IMR-90 (cell line): ENCODE measurements around the gene CASZ1.

Experiments used
- BHLHE40 ChIP-seq: fragments of 150-350 bp; IDR thresholded peaks from 2 replicates; pipeline ENCODE4 v1.6.1; 2016; ENCODE audit warnings: mild to moderate bottlenecking, low read depth, low read length
- CEBPB ChIP-seq: IDR thresholded peaks from 2 replicates; pipeline ENCODE4 v1.6.1; 2012; ENCODE audit warnings: low read depth, low read length, improper control_type of control experiment
- CHD1 ChIP-seq: IDR thresholded peaks from 2 replicates; pipeline ENCODE4 v1.6.1; 2012; ENCODE audit warnings: low read depth, low read length, improper control_type of control experiment
- MAZ ChIP-seq: IDR thresholded peaks from 2 replicates; pipeline ENCODE4 v1.6.1; 2012; ENCODE audit warnings: low read depth, mild to moderate bottlenecking, low read length, improper control_type of control experiment, moderate library complexity, borderline replicate concordance
- POLR2A ChIP-seq: IDR thresholded peaks from 2 replicates; pipeline ENCODE4 v1.6.1; 2012; ENCODE audit warnings: mild to moderate bottlenecking, low read depth, low read length
- RAD21 ChIP-seq: IDR thresholded peaks from 2 replicates; pipeline ENCODE4 v1.6.1; 2012; ENCODE audit warnings: low read length, improper control_type of control experiment
- RCOR1 ChIP-seq: IDR thresholded peaks from 2 replicates; pipeline ENCODE4 v1.6.1; 2012; ENCODE audit warnings: mild to moderate bottlenecking, low read length, improper control_type of control experiment; ENCODE audit not compliant: insufficient replicate concordance
- SMC3 ChIP-seq: fragments of 150-350 bp; IDR thresholded peaks from 2 replicates; pipeline ENCODE4 v1.6.1; 2016; ENCODE audit warnings: low read depth, mild to moderate bottlenecking, antibody characterized with exemption, low read length, moderate library complexity
- USF2 ChIP-seq: fragments of 150-350 bp; IDR thresholded peaks from 2 replicates; pipeline ENCODE4 v1.6.1; 2017; ENCODE audit warnings: mild to moderate bottlenecking, antibody characterized with exemption, low read length, low read depth
- TF ChIP-seq, protein P1 (sequence below): conservative IDR thresholded peaks from 2 replicates; pipeline ENCODE4 v1.5.1; 2012; ENCODE audit warnings: mild to moderate bottlenecking, low read depth, low read length, improper control_type of control experiment
- TF ChIP-seq, protein P2 (sequence below): fragments of 150-350 bp; IDR thresholded peaks from 2 replicates; pipeline ENCODE4 v1.6.1; 2016; ENCODE audit warnings: low read depth, mild to moderate bottlenecking, low read length, moderate library complexity, borderline replicate concordance

GRCh38 chr1:10598389-10598702 is 198.1 kb downstream of the CASZ1 start:
- TF ChIP-seq, protein P1, sequence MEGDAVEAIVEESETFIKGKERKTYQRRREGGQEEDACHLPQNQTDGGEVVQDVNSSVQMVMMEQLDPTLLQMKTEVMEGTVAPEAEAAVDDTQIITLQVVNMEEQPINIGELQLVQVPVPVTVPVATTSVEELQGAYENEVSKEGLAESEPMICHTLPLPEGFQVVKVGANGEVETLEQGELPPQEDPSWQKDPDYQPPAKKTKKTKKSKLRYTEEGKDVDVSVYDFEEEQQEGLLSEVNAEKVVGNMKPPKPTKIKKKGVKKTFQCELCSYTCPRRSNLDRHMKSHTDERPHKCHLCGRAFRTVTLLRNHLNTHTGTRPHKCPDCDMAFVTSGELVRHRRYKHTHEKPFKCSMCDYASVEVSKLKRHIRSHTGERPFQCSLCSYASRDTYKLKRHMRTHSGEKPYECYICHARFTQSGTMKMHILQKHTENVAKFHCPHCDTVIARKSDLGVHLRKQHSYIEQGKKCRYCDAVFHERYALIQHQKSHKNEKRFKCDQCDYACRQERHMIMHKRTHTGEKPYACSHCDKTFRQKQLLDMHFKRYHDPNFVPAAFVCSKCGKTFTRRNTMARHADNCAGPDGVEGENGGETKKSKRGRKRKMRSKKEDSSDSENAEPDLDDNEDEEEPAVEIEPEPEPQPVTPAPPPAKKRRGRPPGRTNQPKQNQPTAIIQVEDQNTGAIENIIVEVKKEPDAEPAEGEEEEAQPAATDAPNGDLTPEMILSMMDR, result no peak
- TF ChIP-seq, protein P2, sequence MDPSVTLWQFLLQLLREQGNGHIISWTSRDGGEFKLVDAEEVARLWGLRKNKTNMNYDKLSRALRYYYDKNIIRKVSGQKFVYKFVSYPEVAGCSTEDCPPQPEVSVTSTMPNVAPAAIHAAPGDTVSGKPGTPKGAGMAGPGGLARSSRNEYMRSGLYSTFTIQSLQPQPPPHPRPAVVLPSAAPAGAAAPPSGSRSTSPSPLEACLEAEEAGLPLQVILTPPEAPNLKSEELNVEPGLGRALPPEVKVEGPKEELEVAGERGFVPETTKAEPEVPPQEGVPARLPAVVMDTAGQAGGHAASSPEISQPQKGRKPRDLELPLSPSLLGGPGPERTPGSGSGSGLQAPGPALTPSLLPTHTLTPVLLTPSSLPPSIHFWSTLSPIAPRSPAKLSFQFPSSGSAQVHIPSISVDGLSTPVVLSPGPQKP, result no peak
- no peak for TF ChIP-seq POLR2A
- TF ChIP-seq BHLHE40, result no peak
- TF ChIP-seq CHD1, result no peak
- no peak for TF ChIP-seq CEBPB
- TF ChIP-seq SMC3, result no peak
- TF ChIP-seq RAD21, result no peak
- no peak for TF ChIP-seq RCOR1
- no peak for TF ChIP-seq MAZ
- TF ChIP-seq USF2, result no peak
